A549 (cell line): Measurements from ENCODE around the gene GMPR2.
"Not testable (repeated sequence)": the region's sequence is repeated elsewhere in the genome, so short reads cannot be mapped to it uniquely, and the experiment has no call there.

Experiments used
- CTCF ChIP-seq: fragments of >200 bp; sonication (Bioruptor Twin); formaldehyde crosslinking; IDR thresholded peaks from 3 replicates; pipeline ENCODE4 v1.5.1; 2016
- HMGXB4 ChIP-seq: fragments of 250-450 bp; sonication (Bioruptor Pico); IDR thresholded peaks from 2 replicates; pipeline ENCODE4 v1.5.0; 2021; ENCODE audit warnings: mild to moderate bottlenecking, moderate library complexity, borderline replicate concordance
- MAFK ChIP-seq: fragments of 450-650 bp; IDR thresholded peaks from 2 replicates; pipeline ENCODE4 v1.6.1; 2014; ENCODE audit not compliant: partially characterized antibody
- POLR2A ChIP-seq: IDR thresholded peaks from 2 replicates; pipeline ENCODE4 v1.6.1; 2012; ENCODE audit warnings: mild to moderate bottlenecking, low read length
- RAD21 ChIP-seq, 2 experiments: fragments of >200 bp in 1 of 2; sonication (Bioruptor Twin) in 1 of 2; formaldehyde crosslinking in 1 of 2; IDR thresholded peaks in 1 of 2; conservative IDR thresholded peaks in 1 of 2; 2 replicates in 1 of 2; 3 replicates in 1 of 2; pipeline ENCODE4 v1.6.1; 2012 to 2018; ENCODE audit warnings: inconsistent platforms in 1 of 2

GRCh38 chr14:24216876-24217275 lies 15.9 kb upstream of the GMPR2 start:
- TF ChIP-seq CTCF; HMGXB4 (CRISPR knock-in tag); POLR2A; MAFK; RAD21 (conservative IDR thresholded peaks at IDR 0.05 in 1 of 2, IDR thresholded peaks at IDR 0.05 in 1 of 2): not testable (repeated sequence)
